K562 (cell line): Measurements from ENCODE around the gene RSBN1L.

Experiments
- ATF3 ChIP-seq, 2 experiments: fragments of 450-650 bp in 1 of 2; sonication (generic) in 1 of 2; formaldehyde crosslinking in 1 of 2; IDR thresholded peaks in 1 of 2; conservative IDR thresholded peaks in 1 of 2; 2 replicates each; pipeline versions ENCODE4 v1.6.1 to v1.8.1; 2016 to 2023; ENCODE audit warnings: mild to moderate bottlenecking in 2 of 2, moderate library complexity in 2 of 2, inconsistent platforms in 1 of 2, missing genetic modification reagents in 1 of 2
- CREB1 ChIP-seq, 2 experiments: sonication (generic) in 1 of 2; formaldehyde crosslinking in 1 of 2; IDR thresholded peaks; 2 replicates each; pipeline versions ENCODE4 v1.6.1 to v1.8.0; 2012 to 2022; ENCODE audit warnings: inconsistent platforms in 1 of 2, mild to moderate bottlenecking in 1 of 2, missing genetic modification reagents in 1 of 2, moderate library complexity in 1 of 2
- CTCF ChIP-seq, 3 experiments: IDR thresholded peaks in 2 of 3; conservative IDR thresholded peaks in 1 of 3; 2 replicates each; pipeline ENCODE4 v1.5.1; 2011 to 2012; ENCODE audit warnings: low read length in 3 of 3, mild to moderate bottlenecking in 3 of 3, control low read depth in 2 of 3, improper control_type of control experiment in 1 of 3, inconsistent platforms in 1 of 3, low read depth in 1 of 3, mixed read lengths in 1 of 3, moderate library complexity in 1 of 3; ENCODE audit not compliant: insufficient read depth in 2 of 3
- EZH2 ChIP-seq: IDR thresholded peaks from 2 replicates; pipeline ENCODE4 v1.6.1; 2012; ENCODE audit warnings: low read depth, mild to moderate bottlenecking, inconsistent platforms, low read length, borderline replicate concordance
- JUND ChIP-seq, 2 experiments: IDR thresholded peaks; 2 replicates in 1 of 2; 3 replicates in 1 of 2; pipeline ENCODE4 v1.6.1; 2011; ENCODE audit warnings: borderline replicate concordance in 2 of 2, low read depth in 2 of 2, low read length in 2 of 2, improper control_type of control experiment in 1 of 2, missing biosample characterization in 1 of 2, missing genetic modification characterization in 1 of 2, missing genetic modification reagents in 1 of 2
- MXI1 ChIP-seq: IDR thresholded peaks from 2 replicates; pipeline ENCODE4 v1.6.1; 2011; ENCODE audit warnings: low read depth, mild to moderate bottlenecking, improper control_type of control experiment, low read length
- NR2F6 ChIP-seq: fragments of 450-650 bp; formaldehyde crosslinking; IDR thresholded peaks from 2 replicates; pipeline ENCODE4 v1.4.0; 2020; ENCODE audit warnings: mild to moderate bottlenecking
- POLR2AphosphoS5 ChIP-seq: IDR thresholded peaks from 2 replicates; pipeline ENCODE4 v1.6.1; 2011; ENCODE audit warnings: mild to moderate bottlenecking, low read depth, low read length, moderate library complexity; ENCODE audit not compliant: control insufficient read depth, insufficient read depth
- PRMT5 ChIP-seq: sonication (generic); formaldehyde crosslinking; IDR thresholded peaks from 2 replicates; pipeline ENCODE4 v1.5.0; 2020; ENCODE audit warnings: missing genetic modification reagents
- SIN3B ChIP-seq: fragments of 450-650 bp; IDR thresholded peaks from 2 replicates; pipeline ENCODE4 v1.6.1; 2017; ENCODE audit warnings: low read depth, mild to moderate bottlenecking, moderate library complexity
- TAF1 ChIP-seq: IDR thresholded peaks from 2 replicates; pipeline ENCODE4 v1.6.1; 2011; ENCODE audit warnings: mild to moderate bottlenecking, low read length, moderate library complexity; ENCODE audit not compliant: insufficient read depth, control insufficient read depth, severe bottlenecking; ENCODE audit errors: extremely low read depth
- ZNF253 ChIP-seq: fragments of 250-450 bp; sonication (Bioruptor Pico); conservative IDR thresholded peaks from 2 replicates; pipeline ENCODE4 v1.6.1; 2021; ENCODE audit warnings: mild to moderate bottlenecking
- ZNF3 ChIP-seq: fragments of 250-450 bp; sonication (Bioruptor Pico); IDR thresholded peaks from 2 replicates; pipeline ENCODE4 v1.5.0; 2021; ENCODE audit warnings: mild to moderate bottlenecking, moderate library complexity
- ZNF644 ChIP-seq: fragments of 200-800 bp; sonication (Bioruptor generic); IDR thresholded peaks from 2 replicates; pipeline ENCODE4 v1.6.1; 2016; ENCODE audit warnings: low read depth, missing genetic modification characterization, missing compliant biosample characterization

- TF ChIP-seq TAF1 (no peak), MXI1 (no peak), CREB1 (IDR thresholded peaks at IDR 0.05) (no peak), CREB1 (CRISPR knock-in tag; IDR thresholded peaks at IDR 0.05) (no peak), ZNF644 (tag) (no peak), POLR2AphosphoS5 (no peak), CTCF (IDR thresholded peaks at IDR 0.05 in 2 of 3, conservative IDR thresholded peaks at IDR 0.05 in 1 of 3; ENCODE audit: insufficient read depth in 2 of 3, low read depth in 1 of 3, low read length in 3 of 3) (no peak), ATF3 (IDR thresholded peaks at IDR 0.05) (no peak), ATF3 (CRISPR knock-in tag; conservative IDR thresholded peaks at IDR 0.05) (no peak), PRMT5 (CRISPR knock-in tag) (no peak), ZNF253 (CRISPR knock-in tag) (no peak), SIN3B (no peak), JUND (IDR thresholded peaks at IDR 0.05; ENCODE audit: borderline replicate concordance, low read depth, low read length) (no peak), JUND (tag; IDR thresholded peaks at IDR 0.05; ENCODE audit: borderline replicate concordance, low read depth, low read length) (no peak), EZH2 (no peak), ZNF3 (CRISPR knock-in tag) (no peak), NR2F6 (CRISPR knock-in tag) (no peak)
Measured at GRCh38 chr7:77830649-77831355, 134.5 kb downstream of the RSBN1L start.
